ENCODE results near the gene POLR2C.
"Not testable (repeated sequence)": the region's sequence is repeated elsewhere in the genome, so short reads cannot be mapped to it uniquely, and the experiment has no call there.

POLR2C gene

DNA sequence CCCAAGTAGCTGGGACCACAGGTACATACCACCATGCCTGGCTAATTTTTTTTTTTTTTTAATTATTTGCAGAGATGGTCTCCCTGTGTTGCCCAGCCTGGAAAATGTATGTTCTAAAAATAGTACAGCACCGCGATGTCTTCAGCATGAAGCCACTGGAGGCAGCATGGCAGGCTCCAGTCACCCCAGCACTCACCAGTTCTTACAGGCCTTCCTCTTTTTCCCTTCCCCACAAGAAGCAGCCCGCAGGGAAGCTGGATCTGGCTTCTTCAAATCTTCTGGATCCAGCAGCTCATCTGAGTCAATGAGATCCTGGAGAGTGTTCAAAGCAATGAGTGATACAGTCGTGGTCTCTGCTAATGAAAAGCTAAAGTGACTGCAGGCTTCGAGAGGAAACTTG lies 31.5 kb upstream of the POLR2C start:
- H3K27me3 ChIP-seq: no peaks in the 10 kb centered on the region
- H3K36me3 ChIP-seq: peaks cover 69% of the 10 kb centered on the region
- TF ChIP-seq CTCF (IDR thresholded peaks at IDR 0.05; ENCODE audit: low read depth, low read length): no peak

DNA sequence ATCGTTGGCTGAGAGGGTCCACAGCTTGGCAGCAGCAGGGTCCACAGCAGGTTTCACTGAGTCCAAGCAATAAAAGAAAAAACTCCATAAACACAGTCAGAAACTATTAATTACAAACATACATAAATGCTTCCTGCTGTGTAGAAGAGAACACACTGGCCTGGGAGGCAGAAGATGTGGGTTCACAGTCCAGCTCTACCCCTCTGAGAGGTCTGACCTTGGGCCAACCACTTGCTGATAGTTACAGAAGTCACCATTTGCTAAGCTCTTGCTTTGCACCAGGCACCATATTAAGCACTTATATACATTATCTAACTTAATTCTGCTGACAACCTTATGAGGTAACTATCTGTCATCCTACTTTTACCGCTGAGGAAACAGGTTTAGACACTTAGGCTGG lies 30.0 kb upstream of the POLR2C start:
- H3K9me3 ChIP-seq: no peaks in the 10 kb centered on the region
- H3K4me3 ChIP-seq (ENCODE audit: low read depth, low read length): no peak overlapping the region
- no peak for DNase-seq
- H3K4me1 ChIP-seq: no peaks in the 10 kb centered on the region
- peaks cover 78% of the 10 kb centered on the region for H3K36me3 ChIP-seq
- no peak for TF ChIP-seq CTCF (IDR thresholded peaks at IDR 0.05; ENCODE audit: low read depth, low read length)
- no peaks in the 10 kb centered on the region for H3K27me3 ChIP-seq

More for the DNA sequence above, 31.5 kb upstream of the POLR2C start:
- no peak overlapping the region for H3K4me3 ChIP-seq (ENCODE audit: low read depth, low read length)
- no peak for DNase-seq
- H3K4me1 ChIP-seq: no peaks in the 10 kb centered on the region
- no peaks in the 10 kb centered on the region for H3K9me3 ChIP-seq

GRCh38 chr16:57432989-57433388 lies 29.5 kb upstream of the POLR2C start:
- H3K4me1 ChIP-seq: no peaks in the 10 kb centered on the region
- H3K27me3 ChIP-seq: no peaks in the 10 kb centered on the region
- TF ChIP-seq CTCF (IDR thresholded peaks at IDR 0.05; ENCODE audit: low read depth, low read length): no peak
- DNase-seq: no peak
- no peaks in the 10 kb centered on the region for H3K9me3 ChIP-seq
- peaks cover 75% of the 10 kb centered on the region for H3K36me3 ChIP-seq
- H3K4me3 ChIP-seq (ENCODE audit: low read depth, low read length): no peak overlapping the region

GRCh38 chr16:57434003-57434402 lies 28.5 kb upstream of the POLR2C start:
- Histone ChIP-seq H3K9me3 (no peaks in the 10 kb centered on the region), H3K4me1 (no peaks in the 10 kb centered on the region), H3K36me3 (peaks cover 82% of the 10 kb centered on the region), H3K27me3 (no peaks in the 10 kb centered on the region), H3K4me3 (ENCODE audit: low read depth, low read length) (no peak overlapping the region)
- no peak for DNase-seq
- no peak for TF ChIP-seq CTCF (IDR thresholded peaks at IDR 0.05; ENCODE audit: low read depth, low read length)

DNA sequence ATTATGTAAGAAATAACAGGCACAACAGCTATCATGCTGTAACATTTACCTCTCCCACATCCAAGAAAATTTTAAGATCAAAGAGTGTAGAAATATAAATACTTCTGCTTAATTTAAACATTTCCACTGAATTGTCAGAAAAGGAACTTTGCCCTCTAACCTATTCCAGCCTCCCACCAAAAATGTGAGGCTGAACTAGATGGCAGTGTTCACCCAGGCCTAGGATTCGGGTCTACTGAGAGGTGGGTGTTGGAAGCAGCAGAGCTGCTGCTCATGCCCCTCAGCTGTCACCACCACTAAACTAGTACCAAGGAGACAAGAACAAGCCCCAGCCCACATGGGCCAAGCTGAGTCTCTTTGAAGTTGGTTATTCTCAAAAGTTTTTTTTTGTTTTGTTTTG lies 26.6 kb upstream of the POLR2C start:
- no peak for TF ChIP-seq CTCF (IDR thresholded peaks at IDR 0.05; ENCODE audit: low read depth, low read length)
- Histone ChIP-seq H3K36me3 (peaks cover 85% of the 10 kb centered on the region), H3K27me3 (no peaks in the 10 kb centered on the region), H3K4me1 (no peaks in the 10 kb centered on the region), H3K9me3 (no peaks in the 10 kb centered on the region), H3K4me3 (ENCODE audit: low read depth, low read length) (no peak overlapping the region)
- DNase-seq: no peak

DNA sequence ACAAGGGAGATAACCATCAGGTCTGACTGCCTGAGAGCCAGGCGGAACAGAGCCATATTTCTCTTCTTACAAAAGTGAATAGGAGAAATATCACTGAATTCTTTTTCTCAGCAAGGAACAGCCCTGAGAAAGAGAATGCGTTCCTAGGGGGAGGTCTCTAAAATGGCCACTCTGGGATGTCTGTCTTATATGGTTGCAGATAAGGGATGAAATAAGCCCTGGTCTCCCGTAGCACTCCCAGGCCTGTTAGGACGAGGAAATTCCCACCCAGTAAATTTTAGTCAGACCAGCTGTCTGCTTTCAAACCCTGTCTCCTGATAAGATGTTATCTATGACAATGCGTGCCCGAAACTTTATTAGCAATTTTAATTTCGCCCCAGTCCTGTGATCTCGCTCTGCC lies 22.5 kb upstream of the POLR2C start:
- H3K9me3 ChIP-seq; DNase-seq; H3K4me1 ChIP-seq; H3K4me3 ChIP-seq (ENCODE audit: low read depth, low read length); H3K27me3 ChIP-seq: not testable (repeated sequence)
- peaks cover 56% of the 10 kb centered on the region for H3K36me3 ChIP-seq

- not testable (repeated sequence) for H3K27me3 ChIP-seq; H3K4me1 ChIP-seq; H3K9me3 ChIP-seq; H3K4me3 ChIP-seq (ENCODE audit: low read depth, low read length); DNase-seq
- H3K36me3 ChIP-seq: peaks cover 50% of the 10 kb centered on the region
Observed at GRCh38 chr16:57440551-57440950, 21.9 kb upstream of the POLR2C start.

All from BE2C (cell line).